Measurements from ENCODE around the gene CTAG2. TPM values are rescaled to one million over a fixed set of nuclear protein-coding genes. Genes with fewer than 3 reads are reported as not detected.

The CTAG2 gene
- total RNA-seq, 1 experiment from 2014 or later = not detected

- POLR2A ChIA-PET = no interaction called here
- H3K4me3 Mint-ChIP-seq = no peak overlapping the region
- H3K4me1 Mint-ChIP-seq = no peaks in the 10 kb centered on the region
- H3K36me3 Mint-ChIP-seq = no peaks in the 10 kb centered on the region
- DNase-seq (ENCODE audit: low spot score) (no peak), ATAC-seq (no peak)
- CTCF ChIA-PET = no interaction called here
- H3K27me3 Mint-ChIP-seq (ENCODE audit: low read depth) = no peaks in the 10 kb centered on the region
- TF ChIP-seq AR (CRISPR knock-in tag; IDR thresholded peaks at IDR 0.05) = no peak
- TF ChIP-seq GRHL2 (CRISPR knock-in tag; IDR thresholded peaks at IDR 0.05; ENCODE audit: insufficient replicate concordance, severe bottlenecking) = no peak
- no peak for TF ChIP-seq NFYB (CRISPR knock-in tag; conservative IDR thresholded peaks at IDR 0.05; ENCODE audit: low read depth)
- no peak for TF ChIP-seq PREB (CRISPR knock-in tag; IDR thresholded peaks at IDR 0.05; ENCODE audit: borderline replicate concordance)
- no peak for TF ChIP-seq RORB (CRISPR knock-in tag; IDR thresholded peaks at IDR 0.05)
- no peak for TF ChIP-seq PRRX2 (CRISPR knock-in tag; IDR thresholded peaks at IDR 0.05)
- TF ChIP-seq ETV6 (CRISPR knock-in tag; IDR thresholded peaks at IDR 0.05) = no peak
- TF ChIP-seq ZMAT4 (CRISPR knock-in tag; IDR thresholded peaks at IDR 0.05) = no peak
- TF ChIP-seq, protein P1, sequence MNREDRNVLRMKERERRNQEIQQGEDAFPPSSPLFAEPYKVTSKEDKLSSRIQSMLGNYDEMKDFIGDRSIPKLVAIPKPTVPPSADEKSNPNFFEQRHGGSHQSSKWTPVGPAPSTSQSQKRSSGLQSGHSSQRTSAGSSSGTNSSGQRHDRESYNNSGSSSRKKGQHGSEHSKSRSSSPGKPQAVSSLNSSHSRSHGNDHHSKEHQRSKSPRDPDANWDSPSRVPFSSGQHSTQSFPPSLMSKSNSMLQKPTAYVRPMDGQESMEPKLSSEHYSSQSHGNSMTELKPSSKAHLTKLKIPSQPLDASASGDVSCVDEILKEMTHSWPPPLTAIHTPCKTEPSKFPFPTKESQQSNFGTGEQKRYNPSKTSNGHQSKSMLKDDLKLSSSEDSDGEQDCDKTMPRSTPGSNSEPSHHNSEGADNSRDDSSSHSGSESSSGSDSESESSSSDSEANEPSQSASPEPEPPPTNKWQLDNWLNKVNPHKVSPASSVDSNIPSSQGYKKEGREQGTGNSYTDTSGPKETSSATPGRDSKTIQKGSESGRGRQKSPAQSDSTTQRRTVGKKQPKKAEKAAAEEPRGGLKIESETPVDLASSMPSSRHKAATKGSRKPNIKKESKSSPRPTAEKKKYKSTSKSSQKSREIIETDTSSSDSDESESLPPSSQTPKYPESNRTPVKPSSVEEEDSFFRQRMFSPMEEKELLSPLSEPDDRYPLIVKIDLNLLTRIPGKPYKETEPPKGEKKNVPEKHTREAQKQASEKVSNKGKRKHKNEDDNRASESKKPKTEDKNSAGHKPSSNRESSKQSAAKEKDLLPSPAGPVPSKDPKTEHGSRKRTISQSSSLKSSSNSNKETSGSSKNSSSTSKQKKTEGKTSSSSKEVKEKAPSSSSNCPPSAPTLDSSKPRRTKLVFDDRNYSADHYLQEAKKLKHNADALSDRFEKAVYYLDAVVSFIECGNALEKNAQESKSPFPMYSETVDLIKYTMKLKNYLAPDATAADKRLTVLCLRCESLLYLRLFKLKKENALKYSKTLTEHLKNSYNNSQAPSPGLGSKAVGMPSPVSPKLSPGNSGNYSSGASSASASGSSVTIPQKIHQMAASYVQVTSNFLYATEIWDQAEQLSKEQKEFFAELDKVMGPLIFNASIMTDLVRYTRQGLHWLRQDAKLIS (CRISPR knock-in tag; IDR thresholded peaks at IDR 0.05; ENCODE audit: borderline replicate concordance) = no peak
- TF ChIP-seq EMX1 (CRISPR knock-in tag; IDR thresholded peaks at IDR 0.05) = no peak
- no peak for TF ChIP-seq IRF2 (CRISPR knock-in tag; IDR thresholded peaks at IDR 0.05; ENCODE audit: borderline replicate concordance, low read depth)
- no peak for TF ChIP-seq E2F4 (CRISPR knock-in tag; IDR thresholded peaks at IDR 0.05; ENCODE audit: borderline replicate concordance, low read depth)
- TF ChIP-seq ZNF425 (CRISPR knock-in tag; conservative IDR thresholded peaks at IDR 0.05) = no peak
- no peak for TF ChIP-seq MAX (CRISPR knock-in tag; IDR thresholded peaks at IDR 0.05)
- TF ChIP-seq OVOL2 (CRISPR knock-in tag; IDR thresholded peaks at IDR 0.05; ENCODE audit: borderline replicate concordance) = no peak
- no peak overlapping the region for H3K27ac Mint-ChIP-seq
- H3K9me3 Mint-ChIP-seq = no peaks in the 10 kb centered on the region
These were observed 354 bp downstream of the CTAG2 start for GRCh38 chrX:154653048-154653401.
